ENCODE data around the gene ERFL. TPM values are rescaled to one million over a fixed set of nuclear protein-coding genes. Genes with fewer than 3 reads are reported as not detected.
A peak's percentile ranks its signal among the peaks of the same experiment; 100 is the strongest.

Gene ERFL
- total RNA-seq, 1 donor from 2014 or later = 1.2 TPM

DNA sequence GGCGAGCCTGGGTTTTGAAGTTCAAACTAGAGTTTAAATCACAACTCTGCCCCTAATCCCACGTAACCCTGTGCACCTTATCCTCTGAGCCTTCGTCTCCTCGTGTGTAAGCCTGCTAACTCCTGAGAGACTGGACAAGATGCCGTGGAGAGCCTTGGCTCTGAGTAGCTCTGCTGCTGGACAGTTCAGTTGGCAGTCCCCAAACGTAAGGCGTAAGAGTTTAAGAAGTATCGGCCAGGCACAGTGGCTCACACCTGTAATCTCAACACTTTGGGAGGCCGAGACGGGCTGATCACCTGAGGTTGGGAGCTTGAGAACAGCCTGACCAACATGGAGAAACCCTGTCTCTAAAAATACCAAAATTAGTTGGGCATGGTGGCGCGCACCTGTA, 55.9 kb downstream of the ERFL start:
- no peak overlapping the region for H3K4me3 Mint-ChIP-seq (ENCODE audit: low read depth)
- TF ChIP-seq, protein P1, sequence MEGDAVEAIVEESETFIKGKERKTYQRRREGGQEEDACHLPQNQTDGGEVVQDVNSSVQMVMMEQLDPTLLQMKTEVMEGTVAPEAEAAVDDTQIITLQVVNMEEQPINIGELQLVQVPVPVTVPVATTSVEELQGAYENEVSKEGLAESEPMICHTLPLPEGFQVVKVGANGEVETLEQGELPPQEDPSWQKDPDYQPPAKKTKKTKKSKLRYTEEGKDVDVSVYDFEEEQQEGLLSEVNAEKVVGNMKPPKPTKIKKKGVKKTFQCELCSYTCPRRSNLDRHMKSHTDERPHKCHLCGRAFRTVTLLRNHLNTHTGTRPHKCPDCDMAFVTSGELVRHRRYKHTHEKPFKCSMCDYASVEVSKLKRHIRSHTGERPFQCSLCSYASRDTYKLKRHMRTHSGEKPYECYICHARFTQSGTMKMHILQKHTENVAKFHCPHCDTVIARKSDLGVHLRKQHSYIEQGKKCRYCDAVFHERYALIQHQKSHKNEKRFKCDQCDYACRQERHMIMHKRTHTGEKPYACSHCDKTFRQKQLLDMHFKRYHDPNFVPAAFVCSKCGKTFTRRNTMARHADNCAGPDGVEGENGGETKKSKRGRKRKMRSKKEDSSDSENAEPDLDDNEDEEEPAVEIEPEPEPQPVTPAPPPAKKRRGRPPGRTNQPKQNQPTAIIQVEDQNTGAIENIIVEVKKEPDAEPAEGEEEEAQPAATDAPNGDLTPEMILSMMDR (IDR thresholded peaks at IDR 0.05; ENCODE audit: unreplicated experiment) = no peak
- peaks cover 3% of the 10 kb centered on the region for H3K27me3 Mint-ChIP-seq
- no peak overlapping the region for H3K27ac Mint-ChIP-seq
- no peak for DNase-seq (ENCODE audit: low spot score, unreplicated experiment)
- H3K9me3 Mint-ChIP-seq (ENCODE audit: low read depth) = no peaks in the 10 kb centered on the region
- H3K4me1 Mint-ChIP-seq (ENCODE audit: low read depth) = peaks cover 26% of the 10 kb centered on the region
- peaks cover 17% of the 10 kb centered on the region for H3K36me3 Mint-ChIP-seq (ENCODE audit: insufficient read depth)

DNA sequence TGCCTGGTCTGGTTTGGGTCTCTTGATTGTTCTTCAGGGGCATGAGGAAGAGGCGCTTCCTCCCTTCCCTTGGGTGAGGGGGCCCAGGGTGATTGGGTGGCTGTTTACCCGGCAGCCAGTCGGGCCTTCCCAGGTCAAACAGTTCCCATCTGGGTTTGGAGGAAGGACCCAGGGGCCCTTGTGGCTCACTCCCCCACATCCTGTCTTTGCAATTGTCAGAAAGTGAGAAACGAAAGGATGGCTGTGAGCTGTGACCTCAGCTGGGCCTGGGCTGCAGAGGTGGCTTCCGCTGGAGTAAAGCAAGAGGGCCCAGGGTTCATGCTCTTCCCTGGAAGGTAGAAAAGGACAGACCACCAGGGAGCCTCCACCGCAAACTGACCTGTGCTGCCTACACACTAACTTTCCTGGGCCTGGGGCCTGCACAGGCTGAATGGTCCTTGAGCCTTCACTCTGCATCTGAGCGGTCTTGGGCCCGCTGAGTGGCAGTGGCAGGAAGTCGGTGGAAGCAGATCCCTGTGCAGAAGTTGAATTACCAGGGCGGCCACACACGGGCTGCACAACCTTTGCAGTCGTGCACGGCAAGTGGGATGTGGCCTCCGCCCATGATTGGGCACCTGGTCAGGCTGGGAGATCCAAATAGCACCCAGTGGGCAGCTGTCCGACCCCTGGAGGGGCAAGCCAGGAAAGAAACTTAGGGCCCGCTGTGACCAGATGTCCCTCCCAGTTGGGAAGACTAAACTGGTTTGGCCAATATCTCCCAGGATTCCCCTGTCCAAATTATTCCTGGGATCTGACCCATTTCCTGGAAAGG, 56.5 kb downstream of the ERFL start:
- TF ChIP-seq, protein P1 (IDR thresholded peaks at IDR 0.05; ENCODE audit: unreplicated experiment) = no peak
- H3K36me3 Mint-ChIP-seq (ENCODE audit: insufficient read depth) = peaks cover 17% of the 10 kb centered on the region
- H3K4me3 Mint-ChIP-seq (ENCODE audit: low read depth) = no peak overlapping the region
- no peaks in the 10 kb centered on the region for H3K9me3 Mint-ChIP-seq (ENCODE audit: low read depth)
- peaks cover 3% of the 10 kb centered on the region for H3K27me3 Mint-ChIP-seq
- H3K4me1 Mint-ChIP-seq (ENCODE audit: low read depth) = peaks cover 26% of the 10 kb centered on the region
- H3K27ac Mint-ChIP-seq = peak overlapping the region; percentile 49
- DNase-seq (ENCODE audit: low spot score, unreplicated experiment) = no peak

DNA sequence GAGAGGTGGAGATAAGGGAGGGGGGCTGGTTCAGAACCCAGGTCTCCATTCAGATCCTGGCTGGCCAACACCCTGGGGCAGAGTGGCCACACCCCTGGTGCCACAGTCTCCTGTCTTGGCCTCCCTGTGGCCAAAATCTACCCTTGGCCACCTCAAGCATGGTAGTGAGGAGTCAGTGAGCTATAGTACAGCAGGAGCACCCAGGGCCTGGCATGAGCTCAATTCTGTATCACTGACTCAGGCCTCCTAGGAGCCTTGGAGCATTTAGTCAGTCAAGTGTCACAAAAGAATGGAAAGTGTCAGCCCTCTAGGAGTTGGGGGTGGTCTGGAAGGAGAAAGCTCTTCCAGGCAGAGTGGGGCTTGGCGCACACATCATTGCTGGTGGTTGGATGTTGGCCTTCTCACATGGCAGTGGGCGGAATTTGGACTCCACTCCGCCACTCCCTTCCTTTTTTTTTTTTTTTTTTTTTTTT, 57.8 kb downstream of the ERFL start:
- TF ChIP-seq, protein P1 (IDR thresholded peaks at IDR 0.05; ENCODE audit: unreplicated experiment) = no peak
- peaks cover 21% of the 10 kb centered on the region for H3K36me3 Mint-ChIP-seq (ENCODE audit: insufficient read depth)
- H3K4me3 Mint-ChIP-seq (ENCODE audit: low read depth) = no peak overlapping the region
- no peak overlapping the region for H3K27ac Mint-ChIP-seq
- H3K9me3 Mint-ChIP-seq (ENCODE audit: low read depth) = no peaks in the 10 kb centered on the region
- peaks cover 26% of the 10 kb centered on the region for H3K4me1 Mint-ChIP-seq (ENCODE audit: low read depth)
- no peak for DNase-seq (ENCODE audit: low spot score, unreplicated experiment)
- H3K27me3 Mint-ChIP-seq = no peaks in the 10 kb centered on the region

DNA sequence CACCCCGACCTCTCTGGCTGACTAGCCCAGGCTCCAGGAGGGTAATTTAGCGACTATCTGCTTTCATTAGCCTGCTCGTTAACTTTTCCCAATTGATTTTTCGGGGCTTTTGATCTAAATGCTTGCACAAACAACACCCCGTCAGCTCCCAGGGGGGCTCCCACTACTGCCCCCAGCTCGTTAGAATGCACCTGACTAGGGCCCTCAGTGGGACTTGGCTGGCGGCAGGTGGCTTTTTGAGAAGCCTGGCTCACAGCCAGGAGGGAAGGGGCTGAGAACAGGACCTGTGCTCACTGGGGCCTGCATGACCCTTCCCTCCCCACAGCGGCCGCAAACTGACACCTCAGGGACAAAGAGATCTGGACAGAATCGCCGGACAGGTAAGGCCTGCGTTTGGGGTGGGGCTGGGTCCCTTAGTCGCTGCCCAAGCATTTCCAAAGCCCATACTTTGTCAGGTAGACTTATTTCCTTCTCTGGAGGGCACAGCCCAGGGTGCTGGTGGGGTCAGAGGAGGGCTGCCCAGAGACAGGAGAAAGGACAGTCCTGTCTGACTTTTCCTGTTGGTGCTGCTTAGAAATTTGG, 58.8 kb downstream of the ERFL start:
- H3K4me1 Mint-ChIP-seq (ENCODE audit: low read depth) = peaks cover 26% of the 10 kb centered on the region
- H3K4me3 Mint-ChIP-seq (ENCODE audit: low read depth) = peak overlapping the region; percentile 20
- H3K36me3 Mint-ChIP-seq (ENCODE audit: insufficient read depth) = peaks cover 26% of the 10 kb centered on the region
- H3K27ac Mint-ChIP-seq = peak overlapping the region; percentile 95
- no peaks in the 10 kb centered on the region for H3K9me3 Mint-ChIP-seq (ENCODE audit: low read depth)
- TF ChIP-seq, protein P1 (IDR thresholded peaks at IDR 0.05; ENCODE audit: unreplicated experiment) = no peak
- no peak for DNase-seq (ENCODE audit: low spot score, unreplicated experiment)
- H3K27me3 Mint-ChIP-seq = no peaks in the 10 kb centered on the region

DNA sequence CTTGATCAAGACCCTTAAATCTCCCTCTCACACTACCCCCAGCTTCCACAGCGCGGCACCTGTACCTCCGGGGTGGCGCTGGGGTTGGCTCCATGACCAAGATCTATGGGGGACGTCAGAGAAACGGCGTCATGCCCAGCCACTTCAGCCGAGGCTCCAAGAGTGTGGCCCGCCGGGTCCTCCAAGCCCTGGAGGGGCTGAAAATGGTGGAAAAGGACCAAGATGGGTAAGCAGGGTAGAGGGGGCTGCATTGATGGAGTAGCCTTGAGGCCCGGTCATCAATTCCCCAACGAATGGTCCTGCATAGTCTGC, 59.3 kb downstream of the ERFL start:
- peaks cover 30% of the 10 kb centered on the region for H3K36me3 Mint-ChIP-seq (ENCODE audit: insufficient read depth)
- H3K27ac Mint-ChIP-seq = peak overlapping the region; percentile 91
- H3K4me3 Mint-ChIP-seq (ENCODE audit: low read depth) = peak overlapping the region; percentile 20

More for the DNA sequence above, 59.3 kb downstream of the ERFL start:
- DNase-seq (ENCODE audit: low spot score, unreplicated experiment) = no peak
- TF ChIP-seq, protein P1 (IDR thresholded peaks at IDR 0.05; ENCODE audit: unreplicated experiment) = no peak
- no peaks in the 10 kb centered on the region for H3K9me3 Mint-ChIP-seq (ENCODE audit: low read depth)
- peaks cover 28% of the 10 kb centered on the region for H3K4me1 Mint-ChIP-seq (ENCODE audit: low read depth)
- no peaks in the 10 kb centered on the region for H3K27me3 Mint-ChIP-seq
